Right atrium auricular region (tissue), 2 donors: ENCODE results near the gene CHAT. TPM values are rescaled to one million over a fixed set of nuclear protein-coding genes. Genes with fewer than 3 reads are reported as not detected.
"Not testable (repeated sequence)": the region's sequence is repeated elsewhere in the genome, so short reads cannot be mapped to it uniquely, and the experiment has no call there.

ENCODE experiments used
- DNase-seq: peaks from one replicate; pipeline ENCODE4 v3.0.0-alpha.2; 2019; ENCODE audit warnings: low spot score
- H3K27ac ChIP-seq, 2 donors: fragments of 200-600 bp; sonication (generic); 1 replicate in 1 of 2; 2 replicates in 1 of 2; pipeline ENCODE4 v1.5.1; 2016 to 2019
- H3K27me3 ChIP-seq, 2 donors: fragments of 200-600 bp; sonication (generic); one replicate each; pipeline versions ENCODE4 v1.5.1 to v1.6.0; 2017 to 2019
- H3K36me3 ChIP-seq: fragments of 200-600 bp; sonication (generic); one replicate; pipeline ENCODE4 v1.5.1; 2016
- H3K4me1 ChIP-seq, 2 donors: fragments of 200-600 bp; sonication (generic); one replicate each; pipeline versions ENCODE4 v1.5.1 to v1.6.0; 2017 to 2019
- H3K4me3 ChIP-seq, 2 donors: fragments of 200-600 bp; sonication (generic); 1 replicate in 1 of 2; 2 replicates in 1 of 2; pipeline ENCODE4 v1.5.1; 2017 to 2019; ENCODE audit warnings: mild to moderate bottlenecking in 1 of 2, moderate library complexity in 1 of 2
- H3K9me3 ChIP-seq, 2 donors: fragments of 200-600 bp; sonication (generic); one replicate each; pipeline ENCODE4 v1.5.1; 2019
- total RNA-seq, 2 donors: library from RNA; depleted of rRNA; stranded (reverse); fragments of >200 nt; gene quantifications; one replicate each; pipeline ENCODE4 v1.1.0, GENCODE V29; 2016
- TF ChIP-seq, protein P1 (sequence below), 2 donors: fragments of 200-600 bp; sonication (generic); IDR thresholded peaks; one replicate each; pipeline ENCODE4 v1.5.1; 2019; ENCODE audit warnings: antibody characterized with exemption in 2 of 2

The CHAT gene
- total RNA-seq, 2 donors from 2014 or later, result not detected

GRCh38 chr10:49668684-49669083, 54.8 kb downstream of the CHAT start:
- Histone ChIP-seq H3K9me3 (no peaks in the 10 kb centered on the region), H3K27ac (no peak overlapping the region), H3K36me3 (no peaks in the 10 kb centered on the region), H3K4me1 (no peaks in the 10 kb centered on the region), H3K27me3 (no peaks in the 10 kb centered on the region), H3K4me3 (no peak overlapping the region)
- TF ChIP-seq, protein P1, sequence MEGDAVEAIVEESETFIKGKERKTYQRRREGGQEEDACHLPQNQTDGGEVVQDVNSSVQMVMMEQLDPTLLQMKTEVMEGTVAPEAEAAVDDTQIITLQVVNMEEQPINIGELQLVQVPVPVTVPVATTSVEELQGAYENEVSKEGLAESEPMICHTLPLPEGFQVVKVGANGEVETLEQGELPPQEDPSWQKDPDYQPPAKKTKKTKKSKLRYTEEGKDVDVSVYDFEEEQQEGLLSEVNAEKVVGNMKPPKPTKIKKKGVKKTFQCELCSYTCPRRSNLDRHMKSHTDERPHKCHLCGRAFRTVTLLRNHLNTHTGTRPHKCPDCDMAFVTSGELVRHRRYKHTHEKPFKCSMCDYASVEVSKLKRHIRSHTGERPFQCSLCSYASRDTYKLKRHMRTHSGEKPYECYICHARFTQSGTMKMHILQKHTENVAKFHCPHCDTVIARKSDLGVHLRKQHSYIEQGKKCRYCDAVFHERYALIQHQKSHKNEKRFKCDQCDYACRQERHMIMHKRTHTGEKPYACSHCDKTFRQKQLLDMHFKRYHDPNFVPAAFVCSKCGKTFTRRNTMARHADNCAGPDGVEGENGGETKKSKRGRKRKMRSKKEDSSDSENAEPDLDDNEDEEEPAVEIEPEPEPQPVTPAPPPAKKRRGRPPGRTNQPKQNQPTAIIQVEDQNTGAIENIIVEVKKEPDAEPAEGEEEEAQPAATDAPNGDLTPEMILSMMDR (IDR thresholded peaks at IDR 0.05), result no peak
- no peak for DNase-seq

GRCh38 chr10:49678827-49679479, 65.1 kb downstream of the CHAT start:
- DNase-seq, result no peak
- peaks cover 0 to 7% of the 10 kb centered on the region in 2 donors for H3K27me3 ChIP-seq
- H3K4me3 ChIP-seq, result no peak overlapping the region
- H3K9me3 ChIP-seq, result no peaks in the 10 kb centered on the region
- H3K4me1 ChIP-seq, result peaks cover 0 to 5% of the 10 kb centered on the region in 2 donors
- TF ChIP-seq, protein P1 (IDR thresholded peaks at IDR 0.05), result no peak
- no peaks in the 10 kb centered on the region for H3K36me3 ChIP-seq
- no peak overlapping the region for H3K27ac ChIP-seq

GRCh38 chr10:49679480-49679893, 65.7 kb downstream of the CHAT start, which contains the start of gene C10orf53:
Gene C10orf53 (plus strand): TSS chr10:49679651. CDS start chr10:49679698, 47 bp downstream.
- no peaks in the 10 kb centered on the region for H3K36me3 ChIP-seq
- H3K4me3 ChIP-seq, result no peak within 1 kb of the TSS
- TF ChIP-seq, protein P1 (IDR thresholded peaks at IDR 0.05), result no peak
- no peak within 1 kb of the TSS for H3K27ac ChIP-seq
- no peaks in the 10 kb centered on the region for H3K9me3 ChIP-seq
- peak; percentile 36 for DNase-seq
- peaks cover 0 to 5% of the 10 kb centered on the region in 2 donors for H3K4me1 ChIP-seq
- peaks cover 0 to 7% of the 10 kb centered on the region in 2 donors for H3K27me3 ChIP-seq

GRCh38 chr10:49682449-49682848, 68.6 kb downstream of the CHAT start:
- not testable (repeated sequence) for H3K9me3 ChIP-seq, H3K36me3 ChIP-seq, H3K27me3 ChIP-seq, H3K4me3 ChIP-seq, H3K4me1 ChIP-seq, H3K27ac ChIP-seq
- peak; percentile 21 for DNase-seq

- TF ChIP-seq, protein P1 (IDR thresholded peaks at IDR 0.05), result no peak
- DNase-seq, result no peak
- peaks cover 0 to 5% of the 10 kb centered on the region in 2 donors for H3K4me1 ChIP-seq
- no peaks in the 10 kb centered on the region for H3K36me3 ChIP-seq
- H3K4me3 ChIP-seq, result no peak overlapping the region
- H3K27ac ChIP-seq, result no peak overlapping the region
- peaks cover 0 to 3% of the 10 kb centered on the region in 2 donors for H3K27me3 ChIP-seq
- H3K9me3 ChIP-seq, result peaks cover 0 to 5% of the 10 kb centered on the region in 2 donors
Measured at GRCh38 chr10:49682879-49683278, 69.0 kb downstream of the CHAT start.

GRCh38 chr10:49686651-49687050, 72.8 kb downstream of the CHAT start:
- no peaks in the 10 kb centered on the region for H3K27me3 ChIP-seq
- H3K27ac ChIP-seq, result no peak overlapping the region
- no peak for DNase-seq
- H3K4me3 ChIP-seq, result no peak overlapping the region
- peaks cover 0 to 5% of the 10 kb centered on the region in 2 donors for H3K9me3 ChIP-seq
- TF ChIP-seq, protein P1 (IDR thresholded peaks at IDR 0.05), result no peak
- no peaks in the 10 kb centered on the region for H3K4me1 ChIP-seq
- no peaks in the 10 kb centered on the region for H3K36me3 ChIP-seq
